ENCODE data around the gene MRPL58. TPM values are rescaled to one million over a fixed set of nuclear protein-coding genes. Genes with fewer than 3 reads are reported as not detected.

MRPL58 gene
- total RNA-seq, 4 donors from 2014 or later = 97.9 to 141 (median 107) TPM

DNA sequence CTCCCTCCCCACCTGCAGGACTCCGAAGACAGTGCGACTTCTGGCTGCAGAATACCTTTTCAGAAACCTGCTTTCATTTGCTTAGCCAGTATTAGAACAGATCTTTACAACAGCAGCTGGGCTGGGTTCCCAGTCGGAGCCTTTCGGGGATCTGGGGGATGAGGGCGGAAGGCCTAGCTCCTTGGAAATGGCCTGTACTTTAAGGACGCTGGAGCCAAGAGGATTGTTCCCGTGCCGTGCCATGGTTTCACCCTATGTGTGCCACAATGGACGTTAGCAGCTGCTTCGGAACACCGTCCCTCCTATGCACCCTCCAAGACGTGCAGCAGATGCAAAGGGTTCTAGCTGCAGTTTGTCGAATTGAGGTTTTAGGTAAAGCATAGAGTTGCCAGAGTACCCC is 50.7 kb downstream of the MRPL58 start:
- DNase-seq (no peak), ATAC-seq (no peak)
- in situ Hi-C loops (cut with MboI; ENCODE audit: low sequenced_read_pairs in 4 of 4) (no loop called here), intact Hi-C loops (cut with DNase I; ENCODE audit: low total_unique reads) (loop anchor here (5.0 to 10.0 kb wide), 2 partner anchors 112 to 139 kb away; no protein-coding TSS in a partner anchor)
- Histone ChIP-seq H3K4me3 (no peak overlapping the region), H3K27ac (no peak overlapping the region), H3K9me3 (no peaks in the 10 kb centered on the region), H3K36me3 (peaks cover 0 to 47% of the 10 kb centered on the region in 2 donors), H3K4me1 (peaks cover 17 to 18% of the 10 kb centered on the region in 2 donors), H3K27me3 (no peaks in the 10 kb centered on the region)
- TF ChIP-seq, protein P1, sequence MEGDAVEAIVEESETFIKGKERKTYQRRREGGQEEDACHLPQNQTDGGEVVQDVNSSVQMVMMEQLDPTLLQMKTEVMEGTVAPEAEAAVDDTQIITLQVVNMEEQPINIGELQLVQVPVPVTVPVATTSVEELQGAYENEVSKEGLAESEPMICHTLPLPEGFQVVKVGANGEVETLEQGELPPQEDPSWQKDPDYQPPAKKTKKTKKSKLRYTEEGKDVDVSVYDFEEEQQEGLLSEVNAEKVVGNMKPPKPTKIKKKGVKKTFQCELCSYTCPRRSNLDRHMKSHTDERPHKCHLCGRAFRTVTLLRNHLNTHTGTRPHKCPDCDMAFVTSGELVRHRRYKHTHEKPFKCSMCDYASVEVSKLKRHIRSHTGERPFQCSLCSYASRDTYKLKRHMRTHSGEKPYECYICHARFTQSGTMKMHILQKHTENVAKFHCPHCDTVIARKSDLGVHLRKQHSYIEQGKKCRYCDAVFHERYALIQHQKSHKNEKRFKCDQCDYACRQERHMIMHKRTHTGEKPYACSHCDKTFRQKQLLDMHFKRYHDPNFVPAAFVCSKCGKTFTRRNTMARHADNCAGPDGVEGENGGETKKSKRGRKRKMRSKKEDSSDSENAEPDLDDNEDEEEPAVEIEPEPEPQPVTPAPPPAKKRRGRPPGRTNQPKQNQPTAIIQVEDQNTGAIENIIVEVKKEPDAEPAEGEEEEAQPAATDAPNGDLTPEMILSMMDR (IDR thresholded peaks at IDR 0.05 in 4 of 5, conservative IDR thresholded peaks at IDR 0.05 in 1 of 5) = no peak
- TF ChIP-seq POLR2A (IDR thresholded peaks at IDR 0.05) = no peak

DNA sequence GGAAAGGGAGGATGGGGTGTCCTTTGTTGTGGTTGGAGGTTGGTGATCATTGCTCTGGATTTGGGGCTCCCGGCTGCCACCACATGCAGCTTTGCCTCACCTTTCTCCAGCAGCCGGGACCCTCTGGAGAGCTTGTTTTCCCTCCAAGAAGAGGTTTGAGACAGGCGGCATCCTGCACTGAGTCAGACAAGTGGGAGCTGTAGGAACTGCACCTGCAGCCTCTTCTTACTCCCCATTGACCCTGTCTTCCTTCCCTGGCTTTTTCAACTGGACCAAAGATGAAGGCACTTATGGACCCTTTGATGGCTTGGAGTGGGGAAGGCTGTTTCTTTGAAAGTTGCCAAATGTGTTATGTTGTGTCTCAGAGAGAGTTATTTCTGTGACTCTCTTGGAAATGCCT is 51.2 kb downstream of the MRPL58 start:
- in situ Hi-C loops (cut with MboI; ENCODE audit: low sequenced_read_pairs in 4 of 4) (no loop called here), intact Hi-C loops (cut with DNase I; ENCODE audit: low total_unique reads) (loop anchor here (5.0 to 10.0 kb wide), 2 partner anchors 111 to 139 kb away; no protein-coding TSS in a partner anchor)
- ATAC-seq (no peak), DNase-seq (no peak)
- no peak overlapping the region for H3K27ac ChIP-seq
- no peaks in the 10 kb centered on the region for H3K9me3 ChIP-seq
- H3K36me3 ChIP-seq = peaks cover 0 to 47% of the 10 kb centered on the region in 2 donors
- peaks cover 17 to 18% of the 10 kb centered on the region in 2 donors for H3K4me1 ChIP-seq
- no peaks in the 10 kb centered on the region for H3K27me3 ChIP-seq
- TF ChIP-seq, protein P1 (IDR thresholded peaks at IDR 0.05 in 4 of 5, conservative IDR thresholded peaks at IDR 0.05 in 1 of 5) = no peak
- TF ChIP-seq POLR2A (IDR thresholded peaks at IDR 0.05) = no peak
- no peak overlapping the region for H3K4me3 ChIP-seq

DNA sequence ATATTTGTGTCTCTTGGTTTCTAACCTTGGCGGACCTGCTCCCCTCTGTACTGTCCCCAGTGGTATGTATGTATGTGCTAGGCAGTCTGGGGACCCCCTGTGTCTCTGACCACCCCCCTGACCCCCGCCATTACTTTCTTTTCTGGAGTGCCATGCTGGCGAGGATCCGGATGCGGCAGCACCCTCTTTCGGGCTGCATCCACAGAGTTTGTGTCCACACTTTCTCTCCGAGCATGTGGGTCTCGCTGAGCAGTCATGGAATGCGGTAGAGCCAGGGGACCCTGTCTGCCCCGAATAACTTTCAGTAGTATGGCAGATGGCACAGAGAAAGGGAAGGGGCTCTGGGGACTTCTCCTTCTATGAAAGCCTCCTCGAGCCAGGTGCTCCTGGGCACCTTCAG is 51.6 kb downstream of the MRPL58 start:
- Histone ChIP-seq H3K27ac (no peak overlapping the region), H3K36me3 (peaks cover 0 to 47% of the 10 kb centered on the region in 2 donors), H3K4me1 (peaks cover 16 to 18% of the 10 kb centered on the region in 2 donors), H3K9me3 (no peaks in the 10 kb centered on the region), H3K27me3 (no peaks in the 10 kb centered on the region), H3K4me3 (no peak overlapping the region)
- DNase-seq (no peak), ATAC-seq (no peak)
- in situ Hi-C loops (cut with MboI; ENCODE audit: low sequenced_read_pairs in 4 of 4) = no loop called here
- intact Hi-C loops (cut with DNase I; ENCODE audit: low total_unique reads) = loop anchor here (5.0 to 10.0 kb wide), 2 partner anchors 111 to 138 kb away; no protein-coding TSS in a partner anchor
- TF ChIP-seq POLR2A (IDR thresholded peaks at IDR 0.05) = no peak
- TF ChIP-seq, protein P1 (IDR thresholded peaks at IDR 0.05 in 4 of 5, conservative IDR thresholded peaks at IDR 0.05 in 1 of 5) = no peak

DNA sequence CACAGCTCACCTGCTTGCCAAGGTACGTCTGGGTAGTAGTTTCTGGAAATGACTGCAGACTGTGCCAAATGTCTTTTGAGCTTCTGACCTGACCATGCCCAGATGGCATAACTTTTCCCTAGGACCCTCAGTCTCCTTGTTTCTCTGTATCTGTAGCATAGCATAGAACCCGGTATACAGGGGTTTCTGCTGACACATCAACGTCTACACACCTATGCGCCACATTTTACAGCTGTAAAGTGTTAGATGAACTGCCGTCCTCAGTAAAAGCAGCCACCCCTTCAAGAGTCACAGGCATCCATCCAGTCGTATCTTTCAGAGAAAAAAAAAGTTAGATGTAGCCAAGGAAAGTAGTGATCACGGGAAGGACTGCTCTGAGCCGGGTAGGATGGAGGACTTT is 52.0 kb downstream of the MRPL58 start:
- no peak for TF ChIP-seq POLR2A (IDR thresholded peaks at IDR 0.05)
- TF ChIP-seq, protein P1 (IDR thresholded peaks at IDR 0.05 in 4 of 5, conservative IDR thresholded peaks at IDR 0.05 in 1 of 5) = no peak
- peaks cover 12 to 14% of the 10 kb centered on the region in 2 donors for H3K4me1 ChIP-seq
- no peaks in the 10 kb centered on the region for H3K27me3 ChIP-seq
- intact Hi-C loops (cut with DNase I; ENCODE audit: low total_unique reads) (loop anchor here (5.0 to 10.0 kb wide), 2 partner anchors 110 to 138 kb away; no protein-coding TSS in a partner anchor), in situ Hi-C loops (cut with MboI; ENCODE audit: low sequenced_read_pairs in 4 of 4) (no loop called here)
- no peak overlapping the region for H3K27ac ChIP-seq
- H3K9me3 ChIP-seq = no peaks in the 10 kb centered on the region
- DNase-seq (no peak), ATAC-seq (no peak)
- no peak overlapping the region for H3K4me3 ChIP-seq
- H3K36me3 ChIP-seq = peaks cover 0 to 47% of the 10 kb centered on the region in 2 donors

Measured in gastrocnemius medialis (tissue), 4 donors.